ENCODE measurements around the gene DCANP1.

Gene DCANP1

DNA sequence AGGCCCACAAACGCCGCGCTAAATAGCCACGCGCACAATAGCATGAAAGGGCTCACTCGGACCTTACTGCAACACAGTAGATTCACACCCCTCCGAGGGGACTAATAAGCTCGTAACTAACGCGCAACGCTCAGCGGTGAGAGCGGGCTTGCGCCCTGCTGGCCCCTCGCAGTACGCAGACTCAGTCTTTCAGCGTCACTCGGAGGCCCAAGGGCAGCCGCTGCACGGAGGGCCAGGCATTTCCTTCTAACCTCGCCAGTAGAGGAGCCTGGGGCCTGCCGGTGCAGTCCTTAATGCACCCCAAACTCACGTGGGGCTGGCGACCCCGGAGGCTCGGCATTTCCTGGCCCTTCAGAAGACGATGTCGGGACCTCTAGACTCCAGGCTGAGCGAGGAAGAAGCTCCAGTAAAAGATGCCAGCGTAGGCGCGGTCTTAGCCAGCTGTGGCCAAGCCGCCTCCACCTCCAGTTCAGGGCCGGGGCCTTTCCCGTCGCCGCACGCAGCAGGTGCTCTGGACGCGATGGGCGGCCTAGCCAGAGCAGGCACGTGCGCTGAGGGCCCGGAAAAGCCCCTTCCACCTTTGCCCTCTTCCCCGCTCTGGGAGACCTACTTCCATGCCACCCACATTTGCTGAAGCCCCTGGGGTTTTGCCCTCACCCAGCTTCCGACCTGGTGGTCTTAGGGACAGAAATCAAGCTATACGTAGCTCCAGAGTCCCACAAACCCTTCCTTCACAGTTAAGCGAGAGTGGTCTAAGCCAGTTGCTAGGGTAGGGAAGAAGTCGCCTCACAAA, 43.3 kb upstream of the DCANP1 start:
- peak; percentile 9 for DNase-seq (ENCODE audit: low read depth)
- H3K4me3 ChIP-seq (ENCODE audit: low read depth, low read length) = no peak overlapping the region
- TF ChIP-seq, protein P1, sequence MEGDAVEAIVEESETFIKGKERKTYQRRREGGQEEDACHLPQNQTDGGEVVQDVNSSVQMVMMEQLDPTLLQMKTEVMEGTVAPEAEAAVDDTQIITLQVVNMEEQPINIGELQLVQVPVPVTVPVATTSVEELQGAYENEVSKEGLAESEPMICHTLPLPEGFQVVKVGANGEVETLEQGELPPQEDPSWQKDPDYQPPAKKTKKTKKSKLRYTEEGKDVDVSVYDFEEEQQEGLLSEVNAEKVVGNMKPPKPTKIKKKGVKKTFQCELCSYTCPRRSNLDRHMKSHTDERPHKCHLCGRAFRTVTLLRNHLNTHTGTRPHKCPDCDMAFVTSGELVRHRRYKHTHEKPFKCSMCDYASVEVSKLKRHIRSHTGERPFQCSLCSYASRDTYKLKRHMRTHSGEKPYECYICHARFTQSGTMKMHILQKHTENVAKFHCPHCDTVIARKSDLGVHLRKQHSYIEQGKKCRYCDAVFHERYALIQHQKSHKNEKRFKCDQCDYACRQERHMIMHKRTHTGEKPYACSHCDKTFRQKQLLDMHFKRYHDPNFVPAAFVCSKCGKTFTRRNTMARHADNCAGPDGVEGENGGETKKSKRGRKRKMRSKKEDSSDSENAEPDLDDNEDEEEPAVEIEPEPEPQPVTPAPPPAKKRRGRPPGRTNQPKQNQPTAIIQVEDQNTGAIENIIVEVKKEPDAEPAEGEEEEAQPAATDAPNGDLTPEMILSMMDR (conservative IDR thresholded peaks at IDR 0.05; ENCODE audit: low read depth, low read length) = no peak

DNA sequence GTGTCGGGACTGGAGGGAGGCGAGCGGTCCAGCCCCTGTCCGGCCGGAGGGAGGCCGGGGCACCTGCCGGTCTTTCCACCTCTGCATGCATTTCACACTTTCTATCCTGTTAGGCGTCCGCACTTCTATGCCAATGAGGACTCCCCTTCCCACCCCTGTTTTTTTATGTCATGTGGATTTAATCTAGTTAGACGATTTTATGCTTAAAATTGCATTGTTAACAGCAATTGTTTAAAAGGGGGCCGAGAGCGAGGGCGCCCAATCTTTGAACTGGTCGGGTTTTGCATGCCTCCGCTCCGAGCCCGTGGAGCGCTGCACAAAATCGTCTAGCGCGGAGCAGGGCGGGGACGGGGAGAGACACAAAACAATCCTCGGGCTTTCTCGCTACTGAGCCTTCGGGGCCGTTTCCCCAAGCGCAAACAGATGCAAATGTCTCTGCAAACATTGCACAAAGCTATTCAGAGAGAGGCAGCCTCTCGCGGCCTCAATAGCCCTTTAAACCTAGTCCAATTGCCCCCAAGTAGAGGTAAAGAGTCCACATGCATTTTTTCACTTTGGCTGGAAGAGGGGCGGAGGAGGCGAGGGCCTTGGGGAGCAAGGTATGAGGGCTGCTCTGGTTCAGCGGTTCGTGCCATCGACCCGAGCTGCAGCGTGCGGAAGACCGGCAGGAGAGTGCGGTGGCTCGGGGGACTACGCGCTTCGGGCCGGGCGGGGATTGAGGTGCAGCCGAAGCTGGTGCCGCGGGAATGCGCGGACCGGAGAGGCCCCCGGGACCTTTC, 42.5 kb upstream of the DCANP1 start:
- no peak for DNase-seq (ENCODE audit: low read depth)
- no peak overlapping the region for H3K4me3 ChIP-seq (ENCODE audit: low read depth, low read length)
- TF ChIP-seq, protein P1 (conservative IDR thresholded peaks at IDR 0.05; ENCODE audit: low read depth, low read length) = no peak

DNA sequence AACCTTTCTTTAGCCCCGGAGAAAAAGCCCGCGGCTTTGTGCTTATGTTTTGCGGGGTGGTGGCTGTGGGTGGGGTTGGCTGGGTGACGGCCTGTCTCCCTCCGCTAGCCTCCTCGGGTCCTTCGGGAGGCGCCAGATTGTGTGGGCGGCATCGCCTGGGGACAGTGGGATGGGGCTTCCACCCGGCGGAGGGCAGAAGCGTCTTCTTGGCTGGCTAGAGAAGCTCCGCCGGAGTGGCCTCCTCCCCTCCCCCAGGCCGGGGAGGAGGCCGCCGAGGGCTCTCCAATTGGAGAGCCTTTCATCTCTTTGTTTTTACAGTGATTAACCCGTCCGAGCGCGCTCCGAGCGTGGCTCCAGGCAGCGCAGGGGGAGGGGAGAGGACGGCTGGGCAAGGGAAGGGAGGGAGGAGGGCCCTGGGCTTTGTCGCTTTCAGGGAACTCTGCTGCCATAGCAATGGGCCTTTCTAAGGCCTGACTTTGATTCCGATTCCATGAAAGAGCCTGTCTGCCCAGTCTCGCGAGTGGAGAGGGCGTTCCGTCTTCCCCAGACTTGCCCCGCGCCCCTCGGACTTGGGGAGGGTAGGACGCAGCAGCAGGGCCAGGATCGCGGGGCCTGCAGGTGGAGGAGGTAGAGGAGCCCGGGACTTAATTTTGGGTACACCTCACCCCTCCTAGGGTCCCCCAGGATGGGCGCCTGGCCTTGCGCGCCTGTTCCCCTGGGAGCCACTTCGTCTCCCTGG, 41.7 kb upstream of the DCANP1 start:
- TF ChIP-seq, protein P1 (conservative IDR thresholded peaks at IDR 0.05; ENCODE audit: low read depth, low read length) = no peak
- peak; percentile 49 for DNase-seq (ENCODE audit: low read depth)
- H3K4me3 ChIP-seq (ENCODE audit: low read depth, low read length) = peak overlapping the region; percentile 46

DNA sequence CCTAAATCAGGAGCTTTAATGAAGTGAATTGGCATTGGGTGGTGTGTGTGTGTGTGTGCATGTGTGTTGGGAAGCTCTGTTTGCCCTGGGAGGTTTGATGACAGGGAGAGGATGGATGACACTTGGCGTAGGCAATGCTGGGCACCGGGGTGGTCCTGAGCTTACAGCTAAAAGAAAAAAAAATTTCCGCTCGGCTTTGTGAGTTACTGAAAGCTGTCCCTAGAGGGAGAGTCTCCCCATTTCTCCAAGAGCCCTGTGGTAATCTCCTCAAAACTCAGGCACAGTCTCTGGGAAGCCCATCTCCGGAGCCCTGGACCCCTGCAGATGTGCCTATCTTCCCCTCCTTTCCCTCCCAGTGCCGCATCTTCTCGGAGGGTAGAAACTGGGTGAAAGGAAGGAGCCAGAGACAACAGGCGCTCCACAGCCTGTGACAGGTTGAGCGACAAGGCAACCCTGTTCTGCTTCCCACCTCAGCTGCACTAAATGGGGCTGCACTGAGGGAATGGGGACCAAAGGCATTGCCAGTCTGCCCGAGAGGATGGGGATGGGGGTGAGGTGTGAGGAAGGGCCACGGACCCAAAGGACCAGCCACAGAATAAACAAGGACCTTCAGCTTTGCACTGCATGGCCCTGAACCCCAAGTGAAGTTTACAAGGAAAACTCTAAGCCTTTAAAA, 40.8 kb upstream of the DCANP1 start:
- TF ChIP-seq, protein P1 (conservative IDR thresholded peaks at IDR 0.05; ENCODE audit: low read depth, low read length) = no peak
- no peak for DNase-seq (ENCODE audit: low read depth)
- no peak overlapping the region for H3K4me3 ChIP-seq (ENCODE audit: low read depth, low read length)

DNA sequence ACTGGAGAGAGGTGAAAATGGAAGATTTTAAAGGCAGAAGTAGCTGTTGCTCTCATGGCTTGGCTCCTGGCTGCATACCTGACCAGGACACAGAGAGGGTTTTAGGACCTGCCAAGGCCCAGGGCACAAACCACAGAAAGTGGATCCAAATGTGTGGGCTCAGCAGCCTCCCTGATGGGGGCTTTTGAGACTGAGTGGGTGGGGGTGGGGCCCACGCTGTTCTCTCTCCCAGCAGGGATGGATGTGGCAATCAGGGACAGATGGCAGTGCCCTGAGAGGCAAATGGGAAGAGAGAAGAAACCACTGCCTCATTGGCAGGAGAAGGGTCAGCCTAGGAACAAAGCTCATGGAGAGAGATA, 39.9 kb upstream of the DCANP1 start:
- H3K4me3 ChIP-seq (ENCODE audit: low read depth, low read length) = no peak overlapping the region
- DNase-seq (ENCODE audit: low read depth) = no peak
- TF ChIP-seq, protein P1 (conservative IDR thresholded peaks at IDR 0.05; ENCODE audit: low read depth, low read length) = no peak

DNA sequence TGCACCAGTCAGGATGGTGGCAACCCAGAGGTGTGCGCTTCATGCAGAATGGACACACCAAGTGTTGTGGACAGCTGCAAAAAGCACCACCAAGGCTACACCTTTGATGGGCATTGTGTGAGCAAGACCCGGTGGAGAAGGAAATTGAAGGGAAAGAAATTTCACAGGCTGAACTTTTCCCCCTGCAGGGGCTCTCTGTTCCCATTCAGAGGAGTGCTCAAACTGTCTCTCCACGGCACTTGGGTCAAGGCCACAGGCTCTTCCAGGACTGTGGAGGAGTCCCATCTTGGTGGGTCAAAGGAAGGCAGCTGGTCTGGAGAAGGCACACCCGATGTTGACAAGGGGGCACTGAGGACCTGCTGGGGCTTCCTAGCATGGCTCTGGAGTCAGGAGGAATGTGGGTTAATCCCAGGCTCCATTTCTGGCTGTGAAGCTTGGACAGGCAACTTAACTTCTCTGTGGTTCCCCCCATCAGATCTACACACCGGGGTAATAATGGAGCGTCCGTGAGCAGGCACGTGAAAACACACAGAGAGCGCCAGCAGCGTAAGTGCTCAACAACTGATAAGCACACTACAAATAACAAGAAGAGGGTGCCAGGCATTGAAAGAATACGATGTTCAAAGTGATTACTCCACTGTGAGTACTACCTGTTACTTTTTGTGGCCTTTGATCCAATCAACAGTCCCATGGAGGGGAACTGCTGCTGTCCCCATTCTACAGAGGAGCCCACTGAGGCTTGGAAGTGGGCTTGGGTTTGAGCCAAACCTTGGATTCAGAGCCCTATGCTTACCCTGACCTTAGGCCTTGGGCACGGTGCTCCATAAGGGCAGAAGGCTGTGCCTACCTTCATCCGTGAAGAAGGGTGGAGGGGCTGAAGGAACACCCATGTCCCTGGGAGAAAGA, 39.2 kb upstream of the DCANP1 start:
- TF ChIP-seq, protein P1 (conservative IDR thresholded peaks at IDR 0.05; ENCODE audit: low read depth, low read length) = no peak
- no peak for DNase-seq (ENCODE audit: low read depth)
- H3K4me3 ChIP-seq (ENCODE audit: low read depth, low read length) = no peak overlapping the region

Data from choroid plexus epithelial cell (primary cell).